ENCODE results near the gene CEP112.

CEP112 gene

GRCh38 chr17:66230922-66231591 is 39.1 kb upstream of the CEP112 start:
- no peak overlapping the region for H3K4me3 ChIP-seq (ENCODE audit: low read depth, low read length)
- DNase-seq (ENCODE audit: low read depth) = no peak
- TF ChIP-seq CTCF (conservative IDR thresholded peaks at IDR 0.05; ENCODE audit: low read depth, low read length) = no peak

GRCh38 chr17:66229783-66230538 is 38.0 kb upstream of the CEP112 start:
- DNase-seq (ENCODE audit: low read depth) = no peak
- H3K4me3 ChIP-seq (ENCODE audit: low read depth, low read length) = no peak overlapping the region
- TF ChIP-seq CTCF (conservative IDR thresholded peaks at IDR 0.05; ENCODE audit: low read depth, low read length) = no peak

DNA sequence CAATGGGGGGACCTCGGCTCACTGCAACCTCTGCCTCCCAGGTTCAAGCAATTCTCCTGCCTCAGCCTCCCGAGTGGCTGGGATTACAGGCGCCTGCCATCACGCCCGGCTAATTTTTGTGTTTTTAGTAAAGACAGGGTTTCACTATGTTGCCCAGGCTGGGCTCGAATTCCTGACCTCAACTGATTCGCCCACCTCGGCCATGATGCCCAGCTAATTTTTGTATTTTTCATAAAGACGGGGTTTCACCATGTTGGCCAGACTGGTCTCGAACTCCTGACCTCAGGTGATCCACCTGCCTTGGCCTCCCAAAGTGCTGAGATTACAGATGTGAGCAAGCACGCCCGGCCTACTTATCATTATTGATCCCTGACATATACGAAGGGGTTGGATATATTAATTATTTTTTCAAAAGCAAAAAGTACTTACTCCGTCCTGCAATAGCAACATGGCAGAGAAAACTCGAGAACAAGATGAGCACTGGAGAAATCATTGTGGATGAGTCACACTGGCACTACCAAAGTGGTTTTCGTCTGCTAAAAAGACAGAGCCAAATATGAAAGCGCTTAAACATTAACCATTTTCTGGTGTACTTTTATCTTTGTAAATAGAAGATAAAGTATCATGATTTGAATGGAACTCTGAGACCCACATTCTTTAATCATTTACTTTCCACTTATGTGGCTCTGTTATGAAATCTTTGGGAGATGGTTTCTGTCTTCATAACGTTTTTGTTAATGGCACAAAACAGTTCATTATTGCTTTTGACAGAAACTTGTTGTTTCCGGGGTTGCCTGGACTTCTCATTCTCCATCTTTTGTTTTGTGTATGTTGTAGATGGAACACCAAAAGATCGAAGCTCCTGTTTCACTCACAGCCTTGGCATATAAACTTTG is 37.2 kb upstream of the CEP112 start, which contains the start of gene APOH:
APOH (minus strand) TSS at position 529 of the 896 bp plus-strand sequence; CDS start at position 493, 36 bp downstream.
- no peak within 1 kb of the TSS for H3K4me3 ChIP-seq (ENCODE audit: low read depth, low read length)
- no peak for DNase-seq (ENCODE audit: low read depth)
- TF ChIP-seq CTCF (conservative IDR thresholded peaks at IDR 0.05; ENCODE audit: low read depth, low read length) = no peak

DNA sequence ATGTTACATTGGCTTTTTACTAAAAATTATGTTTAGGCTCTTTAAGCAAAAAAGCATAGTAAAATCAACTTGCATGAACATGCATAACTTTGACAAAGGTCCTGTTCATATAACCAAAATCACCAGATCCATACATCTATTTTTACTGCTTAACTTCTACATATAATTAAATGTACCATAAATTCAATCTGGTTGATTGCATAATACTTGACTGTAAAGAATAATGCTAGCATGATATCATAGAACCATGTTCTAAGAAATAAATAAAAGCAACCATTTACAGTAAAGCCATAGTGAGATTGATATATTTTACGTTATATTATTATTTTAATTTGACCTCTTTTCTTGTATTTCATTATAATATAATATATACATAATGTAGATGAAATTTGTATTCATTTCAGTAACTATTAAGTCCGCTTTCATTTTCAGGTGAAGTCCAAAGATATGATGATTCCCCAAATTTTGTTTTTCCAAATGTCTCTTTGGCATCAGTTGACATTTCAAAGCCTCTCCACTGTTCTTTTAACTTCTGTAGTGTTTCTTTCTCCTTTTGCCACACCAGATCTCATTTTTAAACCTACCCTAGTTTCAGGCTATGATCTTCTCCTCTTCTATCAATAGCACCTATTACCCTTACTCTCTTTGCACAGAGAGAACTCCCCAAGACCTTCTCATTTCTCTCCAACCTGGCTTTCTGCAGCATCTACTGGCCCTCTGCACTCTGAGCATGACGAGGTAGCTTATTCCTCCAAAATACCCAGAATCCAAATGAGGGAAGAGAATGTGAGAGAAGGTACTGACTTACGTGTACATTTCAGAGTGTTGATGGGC is 35.5 kb upstream of the CEP112 start:
- DNase-seq (ENCODE audit: low read depth) = no peak
- no peak for TF ChIP-seq CTCF (conservative IDR thresholded peaks at IDR 0.05; ENCODE audit: low read depth, low read length)
- no peak overlapping the region for H3K4me3 ChIP-seq (ENCODE audit: low read depth, low read length)

- DNase-seq (ENCODE audit: low read depth) = no peak
- H3K4me3 ChIP-seq (ENCODE audit: low read depth, low read length) = no peak overlapping the region
- no peak for TF ChIP-seq CTCF (conservative IDR thresholded peaks at IDR 0.05; ENCODE audit: low read depth, low read length)
Measured at GRCh38 chr17:66222798-66223350, 30.9 kb upstream of the CEP112 start.
